ENCODE measurements around the gene SLC44A3.

- TF ChIP-seq CTCF (conservative IDR thresholded peaks at IDR 0.05; ENCODE audit: low read depth in 2 of 2) (no peak), POLR2AphosphoS5 (IDR thresholded peaks at IDR 0.05; ENCODE audit: low read depth) (no peak), REST (IDR thresholded peaks at IDR 0.05; ENCODE audit: unreplicated experiment) (no peak), ZNF114 (CRISPR knock-in tag; IDR thresholded peaks at IDR 0.05) (no peak), EZH2phosphoT487 (IDR thresholded peaks at IDR 0.05; ENCODE audit: unreplicated experiment) (no peak), EZH2 (IDR thresholded peaks at IDR 0.05; ENCODE audit: low read depth, unreplicated experiment) (no peak), ZNF462 (CRISPR knock-in tag; IDR thresholded peaks at IDR 0.05) (no peak), CREB1 (CRISPR knock-in tag; IDR thresholded peaks at IDR 0.05; ENCODE audit: low read depth) (no peak), JUNB (IDR thresholded peaks at IDR 0.05; ENCODE audit: unreplicated experiment) (no peak), ETS1 (IDR thresholded peaks at IDR 0.05) (no peak), STAT1 (IDR thresholded peaks at IDR 0.05; ENCODE audit: unreplicated experiment) (no peak), NANOG (IDR thresholded peaks at IDR 0.05; ENCODE audit: borderline replicate concordance) (no peak)
These were observed 86.2 kb downstream of the SLC44A3 start for GRCh38 chr1:94906382-94906781.

All from GM23338 (cell line).